SK-N-SH (cell line): ENCODE data around the gene TP53BP1.
A peak's percentile ranks its signal among the peaks of the same experiment; 100 is the strongest.

ENCODE experiments used
- ELF1 ChIP-seq: IDR thresholded peaks from 2 replicates; pipeline ENCODE4 v1.4.0; 2012
- EP300 ChIP-seq, 2 experiments: IDR thresholded peaks; 2 replicates each; pipeline versions ENCODE4 v1.4.0 to v1.6.1; 2012; ENCODE audit warnings: borderline replicate concordance in 1 of 2, low read depth in 1 of 2, low read length in 1 of 2
- EZH2phosphoT487 ChIP-seq: fragments of 200-600 bp; sonication (generic); IDR thresholded peaks from 2 replicates; pipeline ENCODE4 v1.6.1; 2017; ENCODE audit warnings: low read depth, mixed run types, mild to moderate bottlenecking, antibody characterized with exemption, moderate library complexity, borderline replicate concordance
- MAX ChIP-seq: IDR thresholded peaks from 2 replicates; pipeline ENCODE4 v1.4.0; 2012; ENCODE audit warnings: low read depth
- RAD21 ChIP-seq: IDR thresholded peaks from 2 replicates; pipeline ENCODE4 v1.6.1; 2012; ENCODE audit warnings: mild to moderate bottlenecking, low read length
- RFX5 ChIP-seq: IDR thresholded peaks from 2 replicates; pipeline ENCODE4 v1.6.1; 2012; ENCODE audit warnings: mild to moderate bottlenecking, improper control_type of control experiment, low read length
- RXRA ChIP-seq: IDR thresholded peaks from 2 replicates; pipeline ENCODE4 v1.4.0; 2012; ENCODE audit warnings: low read depth, mild to moderate bottlenecking, borderline replicate concordance
- SIN3A ChIP-seq: IDR thresholded peaks from 2 replicates; pipeline ENCODE4 v1.6.1; 2012; ENCODE audit warnings: low read depth, mild to moderate bottlenecking, low read length, moderate library complexity, borderline replicate concordance
- TAF1 ChIP-seq: IDR thresholded peaks from 2 replicates; pipeline ENCODE4 v1.6.1; 2012; ENCODE audit warnings: low read depth, mild to moderate bottlenecking, low read length, moderate library complexity, borderline replicate concordance
- USF2 ChIP-seq: fragments of 150-350 bp; IDR thresholded peaks from 2 replicates; pipeline ENCODE4 v1.6.1; 2017; ENCODE audit warnings: antibody characterized with exemption, low read length, low read depth, borderline replicate concordance
- TF ChIP-seq, protein P1 (sequence below): fragments of 200-600 bp; sonication (generic); IDR thresholded peaks from 2 replicates; pipeline ENCODE4 v1.6.1; 2017; ENCODE audit warnings: antibody characterized with exemption, mild to moderate bottlenecking, moderate library complexity

- TF ChIP-seq, protein P1, sequence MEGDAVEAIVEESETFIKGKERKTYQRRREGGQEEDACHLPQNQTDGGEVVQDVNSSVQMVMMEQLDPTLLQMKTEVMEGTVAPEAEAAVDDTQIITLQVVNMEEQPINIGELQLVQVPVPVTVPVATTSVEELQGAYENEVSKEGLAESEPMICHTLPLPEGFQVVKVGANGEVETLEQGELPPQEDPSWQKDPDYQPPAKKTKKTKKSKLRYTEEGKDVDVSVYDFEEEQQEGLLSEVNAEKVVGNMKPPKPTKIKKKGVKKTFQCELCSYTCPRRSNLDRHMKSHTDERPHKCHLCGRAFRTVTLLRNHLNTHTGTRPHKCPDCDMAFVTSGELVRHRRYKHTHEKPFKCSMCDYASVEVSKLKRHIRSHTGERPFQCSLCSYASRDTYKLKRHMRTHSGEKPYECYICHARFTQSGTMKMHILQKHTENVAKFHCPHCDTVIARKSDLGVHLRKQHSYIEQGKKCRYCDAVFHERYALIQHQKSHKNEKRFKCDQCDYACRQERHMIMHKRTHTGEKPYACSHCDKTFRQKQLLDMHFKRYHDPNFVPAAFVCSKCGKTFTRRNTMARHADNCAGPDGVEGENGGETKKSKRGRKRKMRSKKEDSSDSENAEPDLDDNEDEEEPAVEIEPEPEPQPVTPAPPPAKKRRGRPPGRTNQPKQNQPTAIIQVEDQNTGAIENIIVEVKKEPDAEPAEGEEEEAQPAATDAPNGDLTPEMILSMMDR = peak; percentile 34
- no peak for TF ChIP-seq USF2
- peak; percentile 37 for TF ChIP-seq RAD21
- peak; percentile 69 for TF ChIP-seq MAX
- no peak for TF ChIP-seq ELF1
- peak; percentile 70; the same call in 1 of the 2 replicates for TF ChIP-seq RFX5
- peak; percentile 80; the same call in 1 of the 2 replicates for TF ChIP-seq SIN3A
- TF ChIP-seq RXRA = no peak; the same call in 1 of the 2 replicates
- no peak for TF ChIP-seq EZH2phosphoT487
- TF ChIP-seq TAF1 = peak; percentile 42; the same call in 1 of the 2 replicates
- peak in 1 of 2 experiments; percentile 9; a peak in 2 of 4 replicates for TF ChIP-seq EP300 (IDR thresholded peaks at IDR 0.05; ENCODE audit: borderline replicate concordance in 1 of 2, low read depth in 1 of 2, low read length in 1 of 2)
Measured at GRCh38 chr15:43510200-43511011, 17.4 kb upstream of the TP53BP1 start.
